ENCODE measurements around the gene SLC2A10.

SLC2A10 gene

GRCh38 chr20:46682063-46682821 is 27.2 kb upstream of the SLC2A10 start:
- no peak for DNase-seq (ENCODE audit: low read depth, low spot score)

GRCh38 chr20:46683011-46683667 is 26.3 kb upstream of the SLC2A10 start:
- DNase-seq (ENCODE audit: low read depth, low spot score), result no peak

GRCh38 chr20:46683668-46683938 is 25.8 kb upstream of the SLC2A10 start:
- no peak for DNase-seq (ENCODE audit: low read depth, low spot score)

- DNase-seq (ENCODE audit: low read depth, low spot score), result peak; percentile 75
Measured at GRCh38 chr20:46683939-46684750, 25.3 kb upstream of the SLC2A10 start.

- peak; percentile 45 for DNase-seq (ENCODE audit: low read depth, low spot score)
Measured at GRCh38 chr20:46688151-46689081, 21.0 kb upstream of the SLC2A10 start.

- DNase-seq (ENCODE audit: low read depth, low spot score), result peak; percentile 100
Measured at GRCh38 chr20:46689082-46689753, 20.2 kb upstream of the SLC2A10 start, which contains the start of gene TP53RK. Gene TP53RK (minus strand): TSS chr20:46689444. CDS start chr20:46689414, 30 bp downstream.

- DNase-seq (ENCODE audit: low read depth, low spot score), result no peak
Measured at GRCh38 chr20:46689754-46690085, 19.7 kb upstream of the SLC2A10 start.

GRCh38 chr20:46690219-46691106 is 19.0 kb upstream of the SLC2A10 start:
- DNase-seq (ENCODE audit: low read depth, low spot score), result no peak

GRCh38 chr20:46691196-46691595 is 18.3 kb upstream of the SLC2A10 start:
- DNase-seq (ENCODE audit: low read depth, low spot score), result no peak

GRCh38 chr20:46694484-46694883 is 15.0 kb upstream of the SLC2A10 start:
- no peak for DNase-seq (ENCODE audit: low read depth, low spot score)

- DNase-seq (ENCODE audit: low read depth, low spot score), result peak; percentile 77
Measured at GRCh38 chr20:46695892-46696291, 13.6 kb upstream of the SLC2A10 start.

GRCh38 chr20:46696791-46697279 is 12.6 kb upstream of the SLC2A10 start:
- DNase-seq (ENCODE audit: low read depth, low spot score), result no peak

GRCh38 chr20:46698788-46699187 is 10.7 kb upstream of the SLC2A10 start:
- DNase-seq (ENCODE audit: low read depth, low spot score), result no peak

GRCh38 chr20:46699651-46700359 is 9.6 kb upstream of the SLC2A10 start:
- peak; percentile 37 for DNase-seq (ENCODE audit: low read depth, low spot score)

GRCh38 chr20:46700481-46700880 is 9.0 kb upstream of the SLC2A10 start:
- no peak for DNase-seq (ENCODE audit: low read depth, low spot score)

- no peak for DNase-seq (ENCODE audit: low read depth, low spot score)
Measured at GRCh38 chr20:46701057-46701456, 8.4 kb upstream of the SLC2A10 start.

GRCh38 chr20:46701556-46701955 is 7.9 kb upstream of the SLC2A10 start:
- DNase-seq (ENCODE audit: low read depth, low spot score), result no peak

GRCh38 chr20:46701986-46702385 is 7.5 kb upstream of the SLC2A10 start:
- no peak for DNase-seq (ENCODE audit: low read depth, low spot score)
